NCI-H510A treated with DMSO at 0.1 percent for 48 hours (cell line): ENCODE results near the gene RASAL2.
"Not testable (repeated sequence)": the region's sequence is repeated elsewhere in the genome, so short reads cannot be mapped to it uniquely, and the experiment has no call there.

Experiments
- DNase-seq: peaks from one replicate; lab custom pipeline; 2025; lab: John Stamatoyannopoulos, UW

The RASAL2 gene

GRCh38 chr1:178165196-178165595 is 71.3 kb downstream of the RASAL2 start:
- DNase-seq, result no peak

DNA sequence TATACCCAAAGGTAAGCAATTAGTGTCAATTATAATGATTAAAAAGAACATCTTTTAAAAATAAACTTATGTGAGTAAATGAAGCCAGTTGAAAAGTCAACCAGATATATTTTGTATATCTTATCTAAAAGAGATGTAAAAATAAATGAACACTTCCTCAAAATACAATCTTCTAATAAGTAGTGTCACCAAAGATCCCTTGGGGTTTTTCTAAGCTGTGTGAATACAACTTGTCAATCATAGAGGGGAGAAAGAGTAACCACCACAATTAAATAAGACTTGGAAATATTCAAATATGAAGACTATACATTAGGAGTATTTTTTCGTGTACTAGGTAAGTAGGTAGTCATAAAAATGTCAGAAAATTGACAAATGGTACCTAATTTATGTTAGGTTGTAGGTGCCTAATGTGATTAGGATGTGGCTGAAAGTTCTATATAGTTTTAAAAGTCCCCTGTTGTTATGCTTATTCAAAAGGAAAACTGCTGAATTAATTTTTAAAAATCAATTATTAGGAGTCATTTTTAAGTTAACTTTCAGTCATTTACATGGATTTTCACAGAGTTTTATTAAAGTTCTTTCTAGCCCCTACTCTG is 72.6 kb downstream of the RASAL2 start:
- no peak for DNase-seq

DNA sequence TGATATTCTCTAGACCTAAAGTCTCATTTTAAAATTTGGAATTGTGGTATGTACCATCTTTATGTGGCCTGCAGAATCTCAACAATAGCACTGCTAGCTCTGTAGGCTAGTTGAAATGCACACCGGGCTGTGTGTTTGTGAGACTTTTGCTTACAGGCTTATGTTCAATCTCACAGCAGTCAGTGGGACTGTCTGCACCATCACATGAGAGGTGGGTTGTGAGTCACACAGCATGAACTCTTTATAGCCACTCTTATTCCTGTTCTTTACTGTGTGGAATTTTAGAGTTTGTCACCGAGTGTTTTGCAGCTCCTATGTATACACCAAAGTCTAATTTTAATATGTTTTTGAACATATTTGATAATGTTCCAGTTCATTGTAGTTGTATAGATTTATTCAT is 74.6 kb downstream of the RASAL2 start:
- no peak for DNase-seq

DNA sequence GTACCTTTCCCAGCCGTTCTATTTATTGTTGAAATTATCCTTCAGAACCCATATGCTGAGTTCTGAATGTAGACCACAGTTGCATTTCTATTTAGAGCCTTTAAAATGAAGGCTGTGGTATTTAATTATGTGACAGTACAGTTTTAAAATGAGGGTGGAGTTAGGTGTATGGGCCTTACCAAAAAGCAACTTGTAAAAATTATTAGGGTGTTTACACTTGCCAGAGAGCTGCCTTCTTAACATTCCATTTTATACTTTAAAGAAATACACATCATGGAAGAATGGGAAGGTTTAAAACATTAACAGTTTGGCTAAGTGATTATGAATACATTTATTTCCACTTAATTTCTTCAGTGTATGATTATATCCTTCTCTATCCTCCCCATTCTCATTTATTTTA is 75.7 kb downstream of the RASAL2 start:
- DNase-seq, result no peak

GRCh38 chr1:178172939-178173338 is 79.0 kb downstream of the RASAL2 start:
- no peak for DNase-seq

- DNase-seq, result no peak
Observed at GRCh38 chr1:178174539-178174938, 80.6 kb downstream of the RASAL2 start.

DNA sequence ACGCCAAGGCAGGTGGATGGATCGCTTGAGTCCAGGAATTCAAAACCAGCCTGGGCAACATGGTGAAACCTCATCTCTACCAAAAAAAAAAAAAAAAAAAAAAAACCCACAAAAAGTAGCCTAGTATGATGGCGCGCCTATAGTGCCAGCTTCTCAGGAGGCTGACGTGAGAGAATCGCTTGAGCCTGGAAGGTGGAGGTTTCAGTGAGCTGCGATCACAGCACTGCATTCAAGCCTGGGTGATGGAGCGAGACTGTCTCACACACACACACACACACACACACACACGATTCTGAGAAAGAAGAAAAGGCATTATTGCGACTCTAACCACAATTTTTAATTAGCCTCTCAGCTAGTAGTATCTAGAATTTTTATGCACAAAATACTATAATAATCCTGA is 86.5 kb downstream of the RASAL2 start:
- no peak for DNase-seq

- no peak for DNase-seq
Observed at GRCh38 chr1:178183796-178184195, 89.9 kb downstream of the RASAL2 start.

- no peak for DNase-seq
Observed at GRCh38 chr1:178188306-178188705, 94.4 kb downstream of the RASAL2 start.

DNA sequence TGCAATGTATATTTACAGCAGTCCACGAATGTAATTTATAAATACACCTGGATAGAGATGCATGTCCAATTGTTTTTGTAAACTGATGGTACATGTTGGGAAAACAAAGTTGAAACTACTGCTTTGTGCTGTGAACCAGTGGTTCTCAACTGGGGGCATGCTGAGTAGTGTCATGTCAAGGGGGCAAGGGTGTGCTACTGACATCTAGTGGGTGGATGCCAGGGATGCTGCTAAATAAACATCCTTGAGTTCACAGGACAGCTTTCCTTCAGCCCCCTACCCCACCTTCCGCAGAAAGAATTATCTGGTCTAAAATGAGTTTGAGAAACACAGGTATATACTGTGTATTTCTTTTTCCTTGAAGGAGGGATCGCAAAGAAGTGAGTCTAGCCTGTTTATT is 95.9 kb downstream of the RASAL2 start:
- DNase-seq, result no peak

GRCh38 chr1:178190881-178191280 is 97.0 kb downstream of the RASAL2 start:
- no peak for DNase-seq

- no peak for DNase-seq
Observed at GRCh38 chr1:178192686-178193085, 98.8 kb downstream of the RASAL2 start.

GRCh38 chr1:178196631-178197030 is 102.7 kb downstream of the RASAL2 start:
- no peak for DNase-seq

GRCh38 chr1:178202095-178202494 is 108.2 kb downstream of the RASAL2 start:
- DNase-seq, result not testable (repeated sequence)

DNA sequence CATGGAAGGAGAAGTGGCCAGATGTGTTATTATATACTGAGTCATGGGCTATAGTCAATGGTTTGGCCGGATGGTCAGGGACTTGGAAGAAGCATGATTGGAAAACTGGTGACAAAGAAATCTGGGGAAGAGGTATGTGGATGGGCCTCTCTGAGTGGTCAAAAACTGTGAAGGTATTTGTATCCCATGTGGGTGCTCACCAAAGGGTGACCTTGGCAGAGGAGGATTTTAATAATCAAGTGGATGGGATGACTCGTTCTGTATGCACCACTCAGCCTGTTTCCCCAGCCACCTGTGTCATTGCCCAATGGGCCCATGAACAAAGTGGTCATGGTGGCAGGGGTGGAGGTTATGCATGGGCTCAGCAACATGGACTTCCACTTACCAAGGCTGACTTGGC is 108.6 kb downstream of the RASAL2 start:
- DNase-seq, result not testable (repeated sequence)

DNA sequence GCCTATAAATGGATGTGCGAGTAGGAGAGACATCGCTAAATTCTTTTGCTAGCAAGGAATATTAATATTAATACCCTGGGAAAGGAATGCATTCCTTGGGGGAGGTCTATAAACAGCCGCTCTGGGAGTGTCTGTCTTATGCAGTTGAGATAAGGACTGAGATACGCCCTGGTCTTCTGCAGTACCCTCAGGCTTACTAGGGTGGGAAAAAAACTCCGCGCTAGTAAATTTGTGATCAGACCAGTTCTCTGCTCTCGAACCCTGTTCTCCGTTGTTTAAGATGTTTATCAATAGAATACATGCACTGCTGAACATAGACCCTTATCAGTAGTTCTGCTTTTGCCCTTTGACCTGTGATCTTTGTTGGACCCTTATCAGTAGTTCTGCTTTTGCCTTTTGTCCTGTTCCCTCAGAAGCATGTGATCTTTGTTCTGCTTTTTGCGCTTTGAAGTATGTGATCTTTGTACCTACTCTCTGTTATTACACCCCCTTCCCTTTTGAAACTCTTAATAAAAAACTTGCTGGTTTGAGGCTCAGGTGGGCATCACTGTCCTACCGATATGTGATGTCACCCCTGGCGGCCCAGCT is 114.5 kb downstream of the RASAL2 start:
- not testable (repeated sequence) for DNase-seq

GRCh38 chr1:178209935-178210334 is 116.0 kb downstream of the RASAL2 start:
- DNase-seq, result no peak

DNA sequence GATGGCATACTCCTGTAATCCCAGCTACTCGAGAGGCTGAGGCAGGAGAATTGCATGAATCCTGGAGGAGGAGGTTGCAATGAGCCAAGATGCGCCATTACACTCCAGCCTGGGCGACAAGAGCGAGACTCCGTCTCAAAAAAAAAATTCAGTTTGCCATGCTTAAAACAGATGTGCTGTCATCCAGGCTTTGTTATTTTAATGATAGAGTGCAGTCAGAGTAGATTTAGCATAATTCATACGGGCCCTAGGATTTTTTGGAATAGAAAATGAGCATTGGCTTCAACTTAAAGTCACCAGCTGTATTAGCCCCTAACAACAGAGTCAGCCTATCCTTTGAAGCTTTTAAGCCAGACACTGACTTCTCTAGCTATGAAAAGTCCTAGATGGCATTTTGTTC is 124.6 kb downstream of the RASAL2 start:
- DNase-seq, result no peak

GRCh38 chr1:178220094-178220493 is 126.2 kb downstream of the RASAL2 start:
- DNase-seq, result no peak

GRCh38 chr1:178223289-178223688 is 129.4 kb downstream of the RASAL2 start:
- DNase-seq, result no peak

DNA sequence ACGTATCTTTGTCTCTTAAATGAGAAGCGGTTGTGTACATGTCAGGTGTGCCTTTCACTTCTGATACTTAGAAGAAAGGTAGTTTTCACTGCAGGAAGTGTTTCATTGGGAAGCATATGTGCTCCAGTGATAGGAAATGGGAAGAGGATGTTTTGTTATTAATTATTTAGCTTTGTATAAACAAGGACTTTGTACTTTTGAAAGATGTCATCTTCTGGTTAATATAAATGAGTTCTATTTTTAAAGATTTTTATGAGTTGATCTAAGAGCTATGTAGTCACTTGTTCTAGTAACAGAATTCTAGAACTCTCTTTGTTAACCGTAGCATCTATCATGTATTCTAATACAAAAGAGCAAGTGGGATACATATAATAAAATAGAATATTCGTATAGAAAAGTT is 130.5 kb downstream of the RASAL2 start:
- DNase-seq, result no peak

DNA sequence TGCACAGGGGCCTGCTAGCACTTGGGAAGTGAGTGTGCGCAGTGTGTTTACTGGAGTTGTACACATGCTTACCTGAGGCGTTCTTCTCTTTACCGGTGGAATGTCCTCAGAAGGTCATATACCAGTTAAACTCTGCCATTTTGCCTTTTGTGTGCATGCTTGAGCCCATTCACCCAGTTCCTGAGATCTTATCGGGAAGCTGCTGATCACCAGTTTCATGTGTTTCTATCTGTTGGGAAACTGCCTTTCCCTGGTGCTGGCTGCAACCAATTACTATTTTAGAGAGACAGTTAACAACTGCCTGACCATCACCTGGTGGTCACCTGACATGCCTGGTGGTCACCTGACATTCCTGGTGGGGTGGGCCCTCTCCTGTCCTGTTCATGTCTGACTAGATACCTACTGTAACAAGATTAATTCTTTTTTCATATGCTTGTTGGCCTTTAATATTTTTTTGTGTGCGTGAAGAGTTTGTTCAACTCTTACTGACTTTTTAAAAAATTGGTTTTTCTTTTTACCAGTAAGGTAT is 137.0 kb downstream of the RASAL2 start:
- DNase-seq, result no peak

GRCh38 chr1:178232108-178232507 is 138.2 kb downstream of the RASAL2 start:
- DNase-seq, result no peak

GRCh38 chr1:178232949-178233348 is 139.0 kb downstream of the RASAL2 start:
- DNase-seq, result no peak
